OCI-LY7 (cell line): Measurements from ENCODE around the gene FOXO3. TPM values are rescaled to one million over a fixed set of nuclear protein-coding genes. Genes with fewer than 3 reads are reported as not detected.

ENCODE experiments used
- BruUV-seq: library from RNA; stranded (reverse); fragments of 400-500 nt; replicated peaks from 2 replicates; lab custom pipeline; 2021; lab: Mats Ljungman, UMichigan
- CTCF ChIA-PET: fragments of 300-600 bp; sonication (Branson Sonifier 250); formaldehyde crosslinking; loops from one replicate; lab custom pipeline; 2022; ENCODE audit warnings: antibody characterized with exemption; ENCODE audit not compliant: unreplicated experiment; lab: Charles Lee
- POLR2A ChIA-PET: fragments of 300-600 bp; sonication (Branson Sonifier 250); formaldehyde crosslinking; loops from one replicate; lab custom pipeline; 2022; ENCODE audit warnings: antibody characterized with exemption; lab: Charles Lee
- DNase-seq: peaks from one replicate; pipeline ENCODE4 v3.0.0-alpha.2; 2015; ENCODE audit warnings: low spot score
- H2AFZ ChIP-seq: fragments of 200-600 bp; sonication (generic), shearing (Covaris generic); 2 replicates; pipeline ENCODE4 v1.6.1; 2014; ENCODE audit warnings: mild to moderate bottlenecking, antibody characterized with exemption, low read length, moderate library complexity
- H3K27ac ChIP-seq: fragments of 200-600 bp; sonication (generic); 2 replicates; pipeline ENCODE4 v1.5.1; 2014; ENCODE audit warnings: mixed run types, low read depth, mild to moderate bottlenecking, moderate library complexity, low read length, inconsistent platforms; ENCODE audit not compliant: poor library complexity, severe bottlenecking
- H3K36me3 ChIP-seq: fragments of 200-600 bp; sonication (generic); 2 replicates; pipeline ENCODE4 v1.6.1; 2014; ENCODE audit warnings: mild to moderate bottlenecking, antibody characterized with exemption, low read length, moderate library complexity, mixed read lengths; ENCODE audit not compliant: insufficient read depth
- H3K4me1 ChIP-seq: fragments of 200-600 bp; sonication (generic); 2 replicates; pipeline ENCODE4 v1.5.1; 2014; ENCODE audit warnings: mild to moderate bottlenecking, low read length; ENCODE audit not compliant: insufficient read depth, poor library complexity, severe bottlenecking
- H3K4me2 ChIP-seq: fragments of 200-600 bp; sonication (generic); 2 replicates; pipeline ENCODE4 v1.6.1; 2014; ENCODE audit warnings: mild to moderate bottlenecking, low read length
- H3K4me3 ChIP-seq: fragments of 200-600 bp; sonication (generic); 2 replicates; pipeline ENCODE4 v1.5.1; 2014; ENCODE audit warnings: mild to moderate bottlenecking, low read depth, low read length; ENCODE audit not compliant: poor library complexity, severe bottlenecking
- H3K79me2 ChIP-seq: fragments of 200-600 bp; sonication (generic); 2 replicates; pipeline ENCODE4 v1.6.1; 2016; ENCODE audit warnings: low read depth, mild to moderate bottlenecking, low read length, moderate library complexity, mixed read lengths; ENCODE audit not compliant: insufficient read depth
- H3K9me2 ChIP-seq: fragments of 200-600 bp; sonication (generic); 2 replicates; pipeline ENCODE4 v1.6.1; 2016; ENCODE audit warnings: mild to moderate bottlenecking, low read length, mixed read lengths; ENCODE audit not compliant: insufficient read depth
- H3K9me3 ChIP-seq: fragments of 200-600 bp; sonication (generic); 2 replicates; pipeline ENCODE4 v1.6.1; 2014; ENCODE audit warnings: mild to moderate bottlenecking, mixed run types, low read length, mixed read lengths
- H4K20me1 ChIP-seq: fragments of 200-600 bp; sonication (generic); 2 replicates; pipeline ENCODE4 v1.6.1; 2014; ENCODE audit warnings: mild to moderate bottlenecking, antibody characterized with exemption, low read length, moderate library complexity, mixed read lengths; ENCODE audit not compliant: insufficient read depth
- EZH2phosphoT487 ChIP-seq: fragments of 200-600 bp; sonication (generic); IDR thresholded peaks from 2 replicates; pipeline ENCODE4 v1.6.1; 2018; ENCODE audit warnings: low read depth, borderline replicate concordance, mild to moderate bottlenecking, mixed run types, antibody characterized with exemption, low read length, moderate library complexity, mixed read lengths
- intact Hi-C: fragments of 100-400 bp; cut with micrococcal nuclease; formaldehyde crosslinking; loops from one replicate; pipeline ENCODE4 v1.10.0; 2022; ENCODE audit not compliant: unreplicated experiment
- total RNA-seq, 2 experiments: library from RNA; depleted of rRNA in 1 of 2; stranded (reverse); fragments of >200 nt in 1 of 2; shearing (Covaris generic) in 1 of 2; gene quantifications; 2 replicates each; pipeline ENCODE4 v1.2.3, GENCODE V29; 2014 to 2022
- TF ChIP-seq, protein P1 (sequence below): fragments of 200-600 bp; sonication (generic); conservative IDR thresholded peaks from 2 replicates; pipeline ENCODE4 v1.5.1; 2014; ENCODE audit warnings: mild to moderate bottlenecking, antibody characterized with exemption, low read length, moderate library complexity, mixed read lengths

Gene FOXO3
- total RNA-seq, 2 experiments from 2014 or later = 3.8 to 9.9 TPM

DNA sequence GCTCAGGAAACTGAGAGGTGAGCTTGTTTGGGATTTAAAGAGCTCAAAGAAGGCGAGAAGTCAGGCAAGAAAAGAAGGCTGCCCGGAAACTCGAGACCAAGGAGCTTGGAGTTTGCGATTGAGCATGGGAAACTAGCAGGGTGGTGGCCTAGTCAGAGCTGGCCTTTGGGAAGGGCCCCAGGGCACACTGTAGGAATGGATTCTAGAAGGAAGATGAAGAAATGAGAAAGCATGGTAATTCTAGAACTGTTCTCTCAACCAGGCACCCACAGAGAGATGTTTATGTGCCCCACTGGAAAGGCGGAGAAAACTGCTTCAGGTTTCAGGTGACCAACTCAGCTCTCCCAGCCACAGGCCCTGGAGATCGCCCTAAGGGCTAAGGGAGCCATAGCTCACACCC is 126.2 kb downstream of the FOXO3 start:
- no TSS peak for BruUV-seq
- H3K79me2 ChIP-seq = no peaks in the 10 kb centered on the region
- H3K36me3 ChIP-seq = no peaks in the 10 kb centered on the region
- no peak overlapping the region for H3K4me2 ChIP-seq
- ChIA-PET POLR2A (interaction anchor here (0.5 to 0.6 kb wide), 2 partner anchors 384 to 589 kb away, joined by 3 to 7 read pairs; no protein-coding TSS in a partner anchor), CTCF (no interaction called here)
- intact Hi-C loops = no loop called here
- no peaks in the 10 kb centered on the region for H3K9me3 ChIP-seq
- peaks cover 21% of the 10 kb centered on the region for H3K4me1 ChIP-seq
- TF ChIP-seq, protein P1, sequence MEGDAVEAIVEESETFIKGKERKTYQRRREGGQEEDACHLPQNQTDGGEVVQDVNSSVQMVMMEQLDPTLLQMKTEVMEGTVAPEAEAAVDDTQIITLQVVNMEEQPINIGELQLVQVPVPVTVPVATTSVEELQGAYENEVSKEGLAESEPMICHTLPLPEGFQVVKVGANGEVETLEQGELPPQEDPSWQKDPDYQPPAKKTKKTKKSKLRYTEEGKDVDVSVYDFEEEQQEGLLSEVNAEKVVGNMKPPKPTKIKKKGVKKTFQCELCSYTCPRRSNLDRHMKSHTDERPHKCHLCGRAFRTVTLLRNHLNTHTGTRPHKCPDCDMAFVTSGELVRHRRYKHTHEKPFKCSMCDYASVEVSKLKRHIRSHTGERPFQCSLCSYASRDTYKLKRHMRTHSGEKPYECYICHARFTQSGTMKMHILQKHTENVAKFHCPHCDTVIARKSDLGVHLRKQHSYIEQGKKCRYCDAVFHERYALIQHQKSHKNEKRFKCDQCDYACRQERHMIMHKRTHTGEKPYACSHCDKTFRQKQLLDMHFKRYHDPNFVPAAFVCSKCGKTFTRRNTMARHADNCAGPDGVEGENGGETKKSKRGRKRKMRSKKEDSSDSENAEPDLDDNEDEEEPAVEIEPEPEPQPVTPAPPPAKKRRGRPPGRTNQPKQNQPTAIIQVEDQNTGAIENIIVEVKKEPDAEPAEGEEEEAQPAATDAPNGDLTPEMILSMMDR = no peak
- TF ChIP-seq EZH2phosphoT487 = no peak
- H3K4me3 ChIP-seq = no peak overlapping the region
- H4K20me1 ChIP-seq = no peaks in the 10 kb centered on the region
- H3K9me2 ChIP-seq = no peaks in the 10 kb centered on the region
- no peak overlapping the region for H3K27ac ChIP-seq
- no peak overlapping the region for H2AFZ ChIP-seq
- DNase-seq = no peak

DNA sequence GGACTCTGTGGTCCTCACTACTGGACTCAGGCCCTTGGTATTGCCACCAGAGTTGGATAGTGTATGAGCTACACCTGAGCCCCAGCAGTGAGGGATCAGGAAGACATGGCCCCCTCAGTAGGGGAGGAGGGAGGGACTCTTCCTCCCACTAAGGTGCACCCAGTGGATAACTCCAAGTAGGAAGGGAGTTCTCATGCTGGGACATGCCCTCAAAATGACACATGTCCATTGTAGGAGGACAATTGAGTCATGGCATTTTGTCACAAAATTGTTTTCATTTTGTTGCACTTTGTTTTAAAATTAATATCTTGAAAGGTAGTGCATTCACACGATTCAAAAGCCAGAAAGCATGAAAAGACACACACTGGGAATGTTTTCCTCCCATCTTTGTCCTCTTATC is 127.2 kb downstream of the FOXO3 start:
- CTCF ChIA-PET = no interaction called here
- no peaks in the 10 kb centered on the region for H4K20me1 ChIP-seq
- H3K9me3 ChIP-seq = no peaks in the 10 kb centered on the region
- no peak overlapping the region for H3K27ac ChIP-seq
- POLR2A ChIA-PET = interaction anchor here (0.5 kb wide), 1 partner anchor 411 kb away, joined by 3 read pairs; no protein-coding TSS in a partner anchor
- no peak for DNase-seq
- H3K9me2 ChIP-seq = no peaks in the 10 kb centered on the region
- TF ChIP-seq, protein P1 = no peak
- TF ChIP-seq EZH2phosphoT487 = no peak
- no peak overlapping the region for H2AFZ ChIP-seq
- H3K4me1 ChIP-seq = peaks cover 21% of the 10 kb centered on the region
- H3K36me3 ChIP-seq = no peaks in the 10 kb centered on the region
- intact Hi-C loops = no loop called here
- no peak overlapping the region for H3K4me3 ChIP-seq
- BruUV-seq = no TSS peak
- no peaks in the 10 kb centered on the region for H3K79me2 ChIP-seq
- no peak overlapping the region for H3K4me2 ChIP-seq

DNA sequence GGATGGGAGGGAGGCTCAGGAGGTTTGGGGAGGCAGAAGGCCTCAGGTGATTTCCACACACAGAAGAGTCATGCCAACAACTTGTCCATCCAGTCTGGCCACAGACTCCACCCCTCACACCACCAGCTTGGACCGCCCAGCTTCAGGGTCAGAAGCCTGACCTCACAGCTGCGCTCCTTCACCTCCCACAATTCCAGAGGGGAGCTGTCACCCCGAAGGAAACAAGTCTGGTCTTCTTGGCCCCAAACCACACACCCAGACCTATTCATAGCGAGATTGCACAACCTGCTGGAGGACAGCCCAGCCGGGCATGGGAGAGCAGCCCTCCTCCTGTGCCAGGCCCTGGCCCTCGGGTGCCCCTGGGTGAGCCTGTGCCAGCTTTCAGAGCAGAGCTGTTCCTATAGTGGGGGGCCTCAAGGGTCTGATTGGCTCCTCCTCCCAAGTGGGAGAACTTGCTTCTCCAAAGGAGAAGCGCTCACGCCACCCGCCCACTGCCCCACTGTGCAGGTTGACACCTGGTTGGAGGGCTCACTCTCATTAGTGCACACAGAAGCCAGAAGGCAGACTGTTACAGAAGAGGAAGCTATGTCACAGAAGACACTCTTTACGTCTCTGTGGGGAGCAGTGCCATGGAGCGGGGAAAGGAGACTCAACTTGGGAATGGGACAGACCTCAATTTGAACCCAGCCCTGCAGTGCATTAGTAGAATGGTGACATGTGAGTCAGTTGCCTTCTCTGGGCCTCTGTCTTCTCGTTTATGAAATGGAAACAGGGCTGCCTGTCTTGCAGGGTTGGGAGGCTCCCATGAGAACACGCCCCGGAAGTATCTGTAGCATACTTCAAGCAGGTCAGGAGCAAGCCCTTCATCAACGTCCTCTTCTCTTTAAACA is 128.8 kb downstream of the FOXO3 start:
- Histone ChIP-seq H3K79me2 (no peaks in the 10 kb centered on the region), H2AFZ (no peak overlapping the region), H3K36me3 (no peaks in the 10 kb centered on the region), H3K4me1 (peaks cover 21% of the 10 kb centered on the region), H4K20me1 (no peaks in the 10 kb centered on the region), H3K9me2 (no peaks in the 10 kb centered on the region), H3K4me2 (no peak overlapping the region), H3K4me3 (no peak overlapping the region), H3K27ac (no peak overlapping the region), H3K9me3 (no peaks in the 10 kb centered on the region)
- no TSS peak for BruUV-seq
- intact Hi-C loops = no loop called here
- TF ChIP-seq, protein P1 = no peak
- TF ChIP-seq EZH2phosphoT487 = no peak
- no peak for DNase-seq
- CTCF ChIA-PET = no interaction called here
- POLR2A ChIA-PET = interaction anchor here (0.6 kb wide), 1 partner anchor 9 kb away, joined by 4 read pairs; no protein-coding TSS in a partner anchor
